Chondrocyte (in vitro differentiated cells): ENCODE measurements around the gene BICC1. TPM values are rescaled to one million over a fixed set of nuclear protein-coding genes. Genes with fewer than 3 reads are reported as not detected.

Source experiments
- DNase-seq: peaks from one replicate; pipeline ENCODE4 v3.0.0; 2021; ENCODE audit warnings: mixed read lengths, low spot score
- H3K27ac Mint-ChIP-seq: one replicate; pipeline ENCODE4 v1.8.0; 2021; ENCODE audit warnings: mild to moderate bottlenecking, moderate library complexity, mixed read lengths; ENCODE audit not compliant: unreplicated experiment
- H3K27me3 Mint-ChIP-seq: 2 replicates; pipeline ENCODE4 v1.8.0; 2021; ENCODE audit warnings: low read depth, mixed read lengths
- H3K36me3 Mint-ChIP-seq: 2 replicates; pipeline ENCODE4 v1.8.0; 2021; ENCODE audit warnings: low read depth, mixed read lengths
- H3K4me1 Mint-ChIP-seq: 2 replicates; pipeline ENCODE4 v1.8.0; 2021; ENCODE audit warnings: low read depth, mild to moderate bottlenecking, mixed read lengths
- H3K4me3 Mint-ChIP-seq: one replicate; pipeline ENCODE4 v1.8.0; 2021; ENCODE audit warnings: mild to moderate bottlenecking, moderate library complexity, mixed read lengths; ENCODE audit not compliant: unreplicated experiment
- H3K9me3 Mint-ChIP-seq: 2 replicates; pipeline ENCODE4 v1.8.0; 2021; ENCODE audit warnings: low read depth, mixed read lengths
- total RNA-seq: library from RNA; stranded (reverse); gene quantifications from 3 replicates; pipeline ENCODE4 v1.2.1, GENCODE V29; 2021
- TF ChIP-seq, protein P1 (sequence below): fragments of 200-600 bp; sonication (generic); IDR thresholded peaks from 2 replicates; pipeline ENCODE4 v1.5.0; 2021; ENCODE audit warnings: antibody characterized with exemption, mild to moderate bottlenecking, moderate library complexity

The BICC1 gene
- total RNA-seq, 1 donor from 2014 or later = 32.4 TPM

DNA sequence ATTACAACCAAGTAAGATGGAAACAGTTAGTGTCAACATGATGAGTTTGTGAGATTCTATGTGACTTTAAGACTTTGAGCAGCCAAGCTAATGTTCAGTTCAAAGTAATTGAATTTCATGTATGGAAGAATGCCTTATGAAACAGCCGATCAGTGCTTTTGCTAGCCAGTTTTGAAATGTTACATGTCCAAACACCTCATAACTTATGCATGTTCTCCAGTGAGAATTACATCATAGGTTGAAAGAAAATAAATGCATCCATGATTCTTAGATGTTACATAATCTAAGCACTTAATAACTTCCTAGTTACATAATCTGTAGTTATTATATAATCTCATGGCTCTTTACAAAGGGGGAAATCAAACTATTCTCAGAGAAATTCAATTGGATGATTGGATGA lies 211.3 kb downstream of the BICC1 start:
- peaks cover 6% of the 10 kb centered on the region for H3K9me3 Mint-ChIP-seq
- no peak overlapping the region for H3K4me3 Mint-ChIP-seq
- H3K27me3 Mint-ChIP-seq = no peaks in the 10 kb centered on the region
- TF ChIP-seq, protein P1, sequence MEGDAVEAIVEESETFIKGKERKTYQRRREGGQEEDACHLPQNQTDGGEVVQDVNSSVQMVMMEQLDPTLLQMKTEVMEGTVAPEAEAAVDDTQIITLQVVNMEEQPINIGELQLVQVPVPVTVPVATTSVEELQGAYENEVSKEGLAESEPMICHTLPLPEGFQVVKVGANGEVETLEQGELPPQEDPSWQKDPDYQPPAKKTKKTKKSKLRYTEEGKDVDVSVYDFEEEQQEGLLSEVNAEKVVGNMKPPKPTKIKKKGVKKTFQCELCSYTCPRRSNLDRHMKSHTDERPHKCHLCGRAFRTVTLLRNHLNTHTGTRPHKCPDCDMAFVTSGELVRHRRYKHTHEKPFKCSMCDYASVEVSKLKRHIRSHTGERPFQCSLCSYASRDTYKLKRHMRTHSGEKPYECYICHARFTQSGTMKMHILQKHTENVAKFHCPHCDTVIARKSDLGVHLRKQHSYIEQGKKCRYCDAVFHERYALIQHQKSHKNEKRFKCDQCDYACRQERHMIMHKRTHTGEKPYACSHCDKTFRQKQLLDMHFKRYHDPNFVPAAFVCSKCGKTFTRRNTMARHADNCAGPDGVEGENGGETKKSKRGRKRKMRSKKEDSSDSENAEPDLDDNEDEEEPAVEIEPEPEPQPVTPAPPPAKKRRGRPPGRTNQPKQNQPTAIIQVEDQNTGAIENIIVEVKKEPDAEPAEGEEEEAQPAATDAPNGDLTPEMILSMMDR = no peak
- DNase-seq = no peak
- peaks cover 51% of the 10 kb centered on the region for H3K4me1 Mint-ChIP-seq
- H3K27ac Mint-ChIP-seq = no peak overlapping the region
- peaks cover 5% of the 10 kb centered on the region for H3K36me3 Mint-ChIP-seq

DNA sequence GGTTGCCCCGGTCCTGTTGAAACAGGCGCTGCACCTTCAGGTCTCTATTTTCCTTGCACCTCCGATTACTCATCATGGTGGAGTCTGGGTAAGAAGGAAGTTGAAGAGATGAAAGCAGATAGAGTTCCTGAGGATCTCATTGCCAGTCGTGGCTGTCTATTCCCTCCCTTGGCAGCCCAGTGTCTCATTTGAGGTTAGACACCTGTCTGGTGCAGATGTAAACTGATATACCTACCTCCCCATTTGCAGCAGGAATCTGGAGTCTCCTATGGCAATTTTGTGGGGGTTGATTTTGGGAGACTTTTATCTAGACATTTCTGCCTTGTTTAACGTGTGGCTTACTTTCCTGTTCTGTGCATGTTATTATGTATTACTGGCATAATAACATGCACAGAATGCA lies 212.1 kb downstream of the BICC1 start:
- Mint-ChIP-seq H3K27me3 (no peaks in the 10 kb centered on the region), H3K4me3 (no peak overlapping the region), H3K36me3 (peaks cover 4% of the 10 kb centered on the region), H3K4me1 (peaks cover 44% of the 10 kb centered on the region), H3K27ac (no peak overlapping the region), H3K9me3 (peaks cover 10% of the 10 kb centered on the region)
- no peak for DNase-seq
- TF ChIP-seq, protein P1 = no peak

GRCh38 chr10:58725901-58726300 lies 213.2 kb downstream of the BICC1 start:
- no peak for DNase-seq
- TF ChIP-seq, protein P1 = no peak
- H3K9me3 Mint-ChIP-seq = peaks cover 10% of the 10 kb centered on the region
- H3K4me1 Mint-ChIP-seq = peaks cover 33% of the 10 kb centered on the region
- H3K27me3 Mint-ChIP-seq = no peaks in the 10 kb centered on the region
- H3K4me3 Mint-ChIP-seq = no peak overlapping the region
- H3K27ac Mint-ChIP-seq = no peak overlapping the region
- H3K36me3 Mint-ChIP-seq = peaks cover 3% of the 10 kb centered on the region

DNA sequence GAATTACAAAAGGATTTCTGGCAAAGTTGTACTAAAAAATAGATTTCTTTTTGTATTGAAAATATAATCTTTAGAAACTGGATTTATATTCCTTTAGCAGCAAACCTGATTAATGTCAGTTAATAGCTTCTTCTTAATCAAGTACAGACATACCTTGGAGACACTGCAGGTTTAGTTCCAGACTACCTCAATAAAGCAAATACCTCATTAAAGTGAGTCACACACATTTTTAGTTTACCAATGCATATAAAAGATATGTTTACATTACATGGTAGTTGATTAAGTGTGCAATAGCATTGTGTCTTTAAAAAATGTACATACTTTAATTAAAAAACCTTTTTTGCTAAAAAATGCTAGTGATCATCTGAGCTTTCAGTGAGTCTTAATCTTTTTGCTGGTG lies 215.0 kb downstream of the BICC1 start:
- no peak overlapping the region for H3K27ac Mint-ChIP-seq
- peaks cover 17% of the 10 kb centered on the region for H3K9me3 Mint-ChIP-seq
- no peaks in the 10 kb centered on the region for H3K27me3 Mint-ChIP-seq
- no peak for DNase-seq
- H3K4me1 Mint-ChIP-seq = peaks cover 18% of the 10 kb centered on the region
- peaks cover 3% of the 10 kb centered on the region for H3K36me3 Mint-ChIP-seq
- TF ChIP-seq, protein P1 = no peak
- no peak overlapping the region for H3K4me3 Mint-ChIP-seq

DNA sequence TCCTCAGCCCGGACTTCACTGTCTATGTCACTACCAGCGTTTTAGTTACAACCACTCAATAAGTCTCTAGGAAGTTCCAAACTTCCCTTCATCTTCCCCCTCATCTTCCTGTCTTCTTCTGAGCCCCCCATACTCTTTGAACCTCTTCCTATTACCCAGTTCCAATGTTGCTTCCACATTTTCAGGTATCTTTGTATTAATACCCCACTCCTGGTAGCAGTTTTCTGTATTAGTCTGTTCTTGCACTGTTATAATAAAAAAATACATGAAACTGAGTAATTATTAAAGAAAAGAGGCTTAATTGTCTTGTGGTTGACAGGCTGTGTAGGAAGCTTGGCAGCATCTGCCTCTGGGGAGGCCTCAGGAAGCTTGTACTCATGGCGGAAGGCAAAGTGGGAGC lies 218.6 kb downstream of the BICC1 start:
- TF ChIP-seq, protein P1 = no peak
- H3K36me3 Mint-ChIP-seq = peaks cover 3% of the 10 kb centered on the region
- H3K27ac Mint-ChIP-seq = peak overlapping the region; percentile 25
- DNase-seq = no peak
- peaks cover 17% of the 10 kb centered on the region for H3K9me3 Mint-ChIP-seq
- H3K27me3 Mint-ChIP-seq = no peaks in the 10 kb centered on the region
- H3K4me1 Mint-ChIP-seq = peaks cover 32% of the 10 kb centered on the region
- H3K4me3 Mint-ChIP-seq = no peak overlapping the region
